HG03060 (cell line): Measurements from ENCODE around the gene RNASE11.

Source experiments
- ATAC-seq: cut with Tn5 transposase; IDR thresholded peaks from one replicate; pipeline ENCODE4 v1.9.1; 2021; ENCODE audit warnings: low read depth, moderate number of reproducible peaks; ENCODE audit not compliant: unreplicated experiment

Gene RNASE11

DNA sequence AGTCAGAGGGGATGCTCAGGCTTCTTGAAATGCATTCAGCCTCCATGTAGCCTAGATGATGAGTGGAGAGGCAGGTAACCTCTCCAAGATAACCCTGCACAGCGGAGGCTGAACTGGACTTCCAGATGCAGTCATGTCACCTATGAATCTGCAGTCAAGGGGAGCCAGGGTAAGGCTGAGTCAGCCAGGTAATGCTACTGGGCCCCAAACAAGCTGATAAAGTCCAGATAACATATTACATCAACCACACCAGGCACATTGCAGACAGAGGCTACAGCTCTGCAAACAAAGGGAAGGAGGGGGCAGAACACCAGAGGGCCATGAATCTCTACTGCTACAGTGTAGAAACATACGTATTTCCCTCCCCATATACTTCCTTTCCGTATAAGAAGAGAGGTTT is 40.9 kb downstream of the RNASE11 start:
- ATAC-seq, result no peak

DNA sequence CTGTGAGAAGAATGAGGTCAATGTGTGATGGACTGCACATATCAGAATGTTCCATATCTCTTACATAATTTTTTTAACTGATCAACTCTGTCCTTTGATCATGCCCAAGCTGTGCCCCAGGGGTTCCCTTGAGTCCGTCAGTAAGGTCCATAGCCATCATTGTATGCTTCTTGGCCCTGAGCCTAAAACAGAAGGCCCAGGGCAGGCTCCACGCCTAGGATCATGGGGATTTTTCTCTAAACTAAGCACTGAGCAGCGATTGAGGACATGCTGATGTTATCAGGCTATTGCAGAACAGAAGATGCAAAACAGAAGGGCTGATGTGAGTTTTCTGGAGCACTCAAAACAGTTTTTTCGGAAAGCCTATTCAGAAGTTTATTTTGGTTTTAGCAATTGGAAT is 47.9 kb downstream of the RNASE11 start:
- ATAC-seq, result no peak
